GM18951 (cell line): ENCODE measurements around the gene TECPR1.

ENCODE experiments used
- POLR2A ChIP-seq: IDR thresholded peaks from 4 replicates; pipeline ENCODE4 v1.6.1; 2011; ENCODE audit warnings: mild to moderate bottlenecking; ENCODE audit not compliant: insufficient read length, insufficient read depth; ENCODE audit errors: extremely low read depth
- in situ Hi-C: fragments of 300-500 bp; cut with MboI; formaldehyde crosslinking; loops from one replicate; pipeline ENCODE4 v1.12.0; 2022; ENCODE audit warnings: low sequenced_read_pairs, mixed read lengths, inconsistent platforms; ENCODE audit not compliant: unreplicated experiment

The TECPR1 gene

GRCh38 chr7:98170966-98171365 is 81.1 kb downstream of the TECPR1 start:
- in situ Hi-C loops: no loop called here

GRCh38 chr7:98168904-98169621 is 83.0 kb downstream of the TECPR1 start:
- in situ Hi-C loops: no loop called here
- TF ChIP-seq POLR2A: no peak

More at GRCh38 chr7:98170966-98171365, 81.1 kb downstream of the TECPR1 start:
- TF ChIP-seq POLR2A: no peak

GRCh38 chr7:98168181-98168903 is 83.7 kb downstream of the TECPR1 start:
- in situ Hi-C loops: no loop called here

GRCh38 chr7:98167653-98168052 is 84.4 kb downstream of the TECPR1 start:
- in situ Hi-C loops: no loop called here
- TF ChIP-seq POLR2A: no peak

More at GRCh38 chr7:98168181-98168903, 83.7 kb downstream of the TECPR1 start:
- no peak for TF ChIP-seq POLR2A

GRCh38 chr7:98166668-98166970 is 85.4 kb downstream of the TECPR1 start:
- TF ChIP-seq POLR2A: no peak
- in situ Hi-C loops: no loop called here

- TF ChIP-seq POLR2A: no peak
- in situ Hi-C loops: no loop called here
These were observed 86.0 kb downstream of the TECPR1 start for GRCh38 chr7:98165827-98166667.
